Measurements from ENCODE around the gene FLACC1. TPM values are rescaled to one million over a fixed set of nuclear protein-coding genes. Genes with fewer than 3 reads are reported as not detected.

FLACC1 gene
- total RNA-seq, 1 experiment from 2014 or later: 0.87 TPM

DNA sequence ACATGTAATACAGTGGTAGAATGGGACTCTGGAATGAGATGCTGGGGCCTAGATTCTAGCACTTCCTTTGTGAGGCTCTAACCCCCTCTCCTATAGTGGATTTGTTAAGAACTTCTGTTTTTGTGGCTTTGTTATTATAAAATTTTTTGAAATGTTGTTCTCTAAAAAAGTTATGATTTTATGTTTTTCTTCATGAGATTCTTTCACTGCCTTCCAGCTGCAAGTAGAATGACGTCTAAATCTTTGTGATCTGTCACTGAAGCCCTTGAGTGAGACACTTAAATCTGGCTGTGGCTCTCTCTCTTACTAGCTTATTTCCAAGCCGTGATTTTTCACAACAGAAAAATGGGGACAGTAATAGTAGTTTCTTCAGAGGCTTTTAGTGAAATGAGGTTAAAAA lies 95.2 kb downstream of the FLACC1 start:
- H3K4me2 ChIP-seq: peak overlapping the region; percentile 79
- no TSS peak for BruUV-seq (replicated peaks)

DNA sequence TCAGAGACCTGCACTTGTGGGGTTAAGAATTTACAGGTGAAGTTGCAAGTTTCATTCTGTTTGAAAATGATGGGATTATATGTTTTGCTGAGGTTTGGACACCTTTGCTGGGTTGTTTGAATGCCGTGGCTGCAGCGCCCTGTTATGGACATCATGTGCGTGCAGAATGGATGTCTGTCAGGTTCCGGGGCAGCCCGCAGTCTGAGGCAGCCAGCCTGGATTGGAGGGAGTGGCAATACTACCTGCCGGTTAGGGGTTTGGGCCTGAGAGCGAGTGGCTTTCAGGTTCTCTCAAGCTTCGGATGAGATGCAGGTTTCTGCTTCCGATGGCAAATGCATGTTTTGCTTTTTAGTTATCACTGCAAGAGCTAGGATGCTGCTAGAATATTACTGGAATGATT lies 95.7 kb downstream of the FLACC1 start:
- TF ChIP-seq EZH2 (IDR thresholded peaks at IDR 0.05; ENCODE audit: low read depth): no peak
- TF ChIP-seq, protein P1, sequence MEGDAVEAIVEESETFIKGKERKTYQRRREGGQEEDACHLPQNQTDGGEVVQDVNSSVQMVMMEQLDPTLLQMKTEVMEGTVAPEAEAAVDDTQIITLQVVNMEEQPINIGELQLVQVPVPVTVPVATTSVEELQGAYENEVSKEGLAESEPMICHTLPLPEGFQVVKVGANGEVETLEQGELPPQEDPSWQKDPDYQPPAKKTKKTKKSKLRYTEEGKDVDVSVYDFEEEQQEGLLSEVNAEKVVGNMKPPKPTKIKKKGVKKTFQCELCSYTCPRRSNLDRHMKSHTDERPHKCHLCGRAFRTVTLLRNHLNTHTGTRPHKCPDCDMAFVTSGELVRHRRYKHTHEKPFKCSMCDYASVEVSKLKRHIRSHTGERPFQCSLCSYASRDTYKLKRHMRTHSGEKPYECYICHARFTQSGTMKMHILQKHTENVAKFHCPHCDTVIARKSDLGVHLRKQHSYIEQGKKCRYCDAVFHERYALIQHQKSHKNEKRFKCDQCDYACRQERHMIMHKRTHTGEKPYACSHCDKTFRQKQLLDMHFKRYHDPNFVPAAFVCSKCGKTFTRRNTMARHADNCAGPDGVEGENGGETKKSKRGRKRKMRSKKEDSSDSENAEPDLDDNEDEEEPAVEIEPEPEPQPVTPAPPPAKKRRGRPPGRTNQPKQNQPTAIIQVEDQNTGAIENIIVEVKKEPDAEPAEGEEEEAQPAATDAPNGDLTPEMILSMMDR (conservative IDR thresholded peaks at IDR 0.05): no peak
- BruUV-seq (replicated peaks): no TSS peak
- no peak for DNase-seq
- peaks cover 1% of the 10 kb centered on the region; the same call in 1 of the 2 replicates for H3K36me3 ChIP-seq (ENCODE audit: low read depth)
- intact Hi-C loops (cut with micrococcal nuclease; ENCODE audit: unreplicated experiment): no loop called here
- no peaks in the 10 kb centered on the region for H3K9me3 ChIP-seq (ENCODE audit: insufficient read depth, low read depth)
- peaks cover 63% of the 10 kb centered on the region for H3K79me2 ChIP-seq (ENCODE audit: low read depth)
- peaks cover 37% of the 10 kb centered on the region for H3F3A ChIP-seq (ENCODE audit: insufficient read depth, low read depth)
- H3K4me3 ChIP-seq: peak overlapping the region; percentile 49; the same call in 1 of the 2 replicates
- no peaks in the 10 kb centered on the region for H3K27me3 ChIP-seq (ENCODE audit: insufficient read depth, low read depth)
- H2AFZ ChIP-seq: no peak overlapping the region
- no peak overlapping the region for H3K27ac ChIP-seq
- peaks cover 38% of the 10 kb centered on the region for H3K4me1 ChIP-seq (replicated peaks; ENCODE audit: insufficient read depth)
- H3K9me2 ChIP-seq (ENCODE audit: insufficient read depth): no peaks in the 10 kb centered on the region
- H3K4me2 ChIP-seq: peak overlapping the region; percentile 79
- ChIA-PET POLR2A (ENCODE audit: unreplicated experiment) (interaction anchor here (0.6 kb wide), 1 partner anchor 519 kb away, joined by 4 read pairs; the partner anchor contains the start of gene ALS2), CTCF (interaction anchor here (0.7 kb wide), 1 partner anchor 466 kb away, joined by 7 read pairs; no protein-coding TSS in a partner anchor)
- H4K20me1 ChIP-seq (ENCODE audit: insufficient read depth): no peaks in the 10 kb centered on the region

More for the DNA sequence above, 95.2 kb downstream of the FLACC1 start:
- Histone ChIP-seq H3K36me3 (ENCODE audit: low read depth) (peaks cover 4% of the 10 kb centered on the region; the same call in 1 of the 2 replicates), H3K4me1 (replicated peaks; ENCODE audit: insufficient read depth) (peaks cover 33% of the 10 kb centered on the region), H3K4me3 (peak overlapping the region; percentile 49; the same call in 1 of the 2 replicates), H3K9me3 (ENCODE audit: insufficient read depth, low read depth) (no peaks in the 10 kb centered on the region), H3K9me2 (ENCODE audit: insufficient read depth) (no peaks in the 10 kb centered on the region), H3K27ac (no peak overlapping the region), H2AFZ (no peak overlapping the region), H3K27me3 (ENCODE audit: insufficient read depth, low read depth) (no peaks in the 10 kb centered on the region), H4K20me1 (ENCODE audit: insufficient read depth) (no peaks in the 10 kb centered on the region), H3K79me2 (ENCODE audit: low read depth) (peaks cover 63% of the 10 kb centered on the region), H3F3A (ENCODE audit: insufficient read depth, low read depth) (peaks cover 33% of the 10 kb centered on the region)
- ChIA-PET POLR2A (ENCODE audit: unreplicated experiment) (no interaction called here), CTCF (no interaction called here)
- intact Hi-C loops (cut with micrococcal nuclease; ENCODE audit: unreplicated experiment): no loop called here
- TF ChIP-seq EZH2 (IDR thresholded peaks at IDR 0.05; ENCODE audit: low read depth): no peak
- TF ChIP-seq, protein P1 (conservative IDR thresholded peaks at IDR 0.05): no peak
- no peak for DNase-seq

DNA sequence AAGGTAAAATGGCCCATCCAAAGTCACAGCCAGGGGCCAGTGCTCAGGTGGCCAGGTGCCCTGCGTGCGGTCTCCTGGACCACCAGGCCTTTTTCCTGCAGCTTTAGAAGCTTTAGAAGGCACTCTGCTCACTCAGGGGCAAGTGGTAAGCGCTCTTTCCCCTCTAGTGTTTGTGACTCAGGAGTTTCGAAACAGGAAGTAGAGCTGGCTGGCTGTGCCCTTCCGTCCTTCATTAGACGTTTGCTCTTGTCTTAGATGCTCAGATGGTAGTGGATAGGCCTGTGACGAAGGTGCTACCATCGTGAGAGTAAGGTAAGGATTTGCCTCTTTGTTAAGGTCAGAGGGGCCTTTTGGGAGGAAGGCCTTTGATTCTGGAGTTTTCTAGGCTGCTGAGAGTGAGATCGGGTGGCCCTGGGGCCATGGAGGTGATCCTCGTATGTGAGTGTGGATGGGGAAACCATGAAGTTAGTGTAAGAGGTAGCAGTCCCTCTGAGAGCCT lies 96.8 kb downstream of the FLACC1 start, which contains the start of gene CASP8:
Gene CASP8 (plus strand): TSS at position 235 of the 499 bp plus-strand sequence. CDS start 5,951 bp downstream, outside the sequence.
- peaks cover 45% of the 10 kb centered on the region for H3F3A ChIP-seq (ENCODE audit: insufficient read depth, low read depth)
- H3K27ac ChIP-seq: peak within 1 kb of the TSS; percentile 94
- ChIA-PET CTCF (no interaction called here), POLR2A (ENCODE audit: unreplicated experiment) (interaction anchor here (0.6 to 0.8 kb wide), 3 partner anchors 429 to 1459 kb away, joined by 4 to 29 read pairs (median 4); no protein-coding TSS in a partner anchor)
- no peaks in the 10 kb centered on the region; the same call in 1 of the 2 replicates for H3K36me3 ChIP-seq (ENCODE audit: low read depth)
- peak; percentile 37 to 72 for DNase-seq
- H3K27me3 ChIP-seq (ENCODE audit: insufficient read depth, low read depth): no peaks in the 10 kb centered on the region
- H3K4me2 ChIP-seq: peak within 1 kb of the TSS; percentile 79
- intact Hi-C loops (cut with micrococcal nuclease; ENCODE audit: unreplicated experiment): no loop called here
- H3K9me3 ChIP-seq (ENCODE audit: insufficient read depth, low read depth): no peaks in the 10 kb centered on the region
- H3K79me2 ChIP-seq (ENCODE audit: low read depth): peaks cover 61% of the 10 kb centered on the region
- no peak for TF ChIP-seq EZH2 (IDR thresholded peaks at IDR 0.05; ENCODE audit: low read depth)
- TF ChIP-seq, protein P1 (conservative IDR thresholded peaks at IDR 0.05): no peak
- peak within 1 kb of the TSS; percentile 87 for H2AFZ ChIP-seq
- H3K4me3 ChIP-seq: peak within 1 kb of the TSS; percentile 59; the same call in 1 of the 2 replicates
- BruUV-seq (replicated peaks): no TSS peak
- H4K20me1 ChIP-seq (ENCODE audit: insufficient read depth): no peaks in the 10 kb centered on the region
- no peaks in the 10 kb centered on the region for H3K9me2 ChIP-seq (ENCODE audit: insufficient read depth)
- peaks cover 38% of the 10 kb centered on the region for H3K4me1 ChIP-seq (replicated peaks; ENCODE audit: insufficient read depth)
